Stimulated activated CD4-positive, alpha-beta T cell treated with anti-CD3 and anti-CD28 coated beads, Interleukin-4, amount 100 ng/mL, for 1 hour (primary cell): ENCODE measurements around the gene GALNT1.

Source experiments
- DNase-seq: peaks from one replicate; pipeline ENCODE4 v3.0.0-alpha.2; 2020

GALNT1 gene

DNA sequence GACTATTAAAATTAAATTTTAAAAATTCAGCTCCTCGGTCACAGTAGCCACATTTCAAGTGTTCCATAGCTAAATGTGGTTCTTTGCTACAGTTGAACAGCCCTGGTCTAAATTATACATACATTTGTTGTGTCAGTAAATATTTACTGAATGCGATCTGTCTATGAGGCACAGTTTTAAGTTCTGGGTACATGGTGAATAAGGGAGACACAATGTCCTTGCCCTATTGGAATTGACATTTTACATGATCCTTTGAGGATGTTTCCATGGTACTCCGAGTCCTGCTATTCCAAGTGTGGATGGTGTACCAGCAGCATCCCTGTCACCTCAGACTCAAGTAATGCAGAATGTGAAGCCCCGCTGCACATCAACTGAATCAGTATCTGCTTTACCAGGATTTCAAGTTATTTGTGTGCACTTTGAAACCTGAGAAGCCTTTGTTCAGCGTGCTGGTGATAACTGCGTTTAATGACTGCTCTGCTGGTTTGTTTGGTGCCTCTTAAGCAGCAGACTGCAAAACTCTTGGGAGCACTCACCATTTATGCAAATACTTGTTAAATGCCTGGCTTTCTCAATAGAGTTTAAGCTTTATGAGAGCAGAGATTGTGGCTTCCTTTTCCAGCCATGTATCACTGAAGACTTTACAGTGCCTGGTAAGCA lies 1.5 kb downstream of the GALNT1 start:
- DNase-seq, result no peak

DNA sequence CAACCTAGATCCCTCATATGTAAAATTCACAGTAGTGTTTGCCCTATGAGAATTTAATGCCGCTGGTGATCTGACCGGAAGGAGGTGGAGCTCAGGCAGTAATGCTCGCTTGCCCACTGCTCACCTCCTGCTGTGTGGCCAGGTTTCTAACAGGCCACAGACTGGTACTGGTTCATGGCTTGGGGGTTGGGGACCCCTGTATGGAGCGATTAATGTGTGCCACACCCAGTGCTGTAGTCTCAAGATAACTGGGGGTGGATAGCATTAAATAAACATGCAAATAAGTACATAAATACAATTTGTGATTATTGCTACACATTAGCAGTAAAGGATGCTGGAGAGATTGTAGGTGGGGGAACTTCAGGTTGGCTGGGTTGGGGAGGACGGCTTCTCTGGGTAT lies 3.2 kb downstream of the GALNT1 start:
- no peak for DNase-seq

DNA sequence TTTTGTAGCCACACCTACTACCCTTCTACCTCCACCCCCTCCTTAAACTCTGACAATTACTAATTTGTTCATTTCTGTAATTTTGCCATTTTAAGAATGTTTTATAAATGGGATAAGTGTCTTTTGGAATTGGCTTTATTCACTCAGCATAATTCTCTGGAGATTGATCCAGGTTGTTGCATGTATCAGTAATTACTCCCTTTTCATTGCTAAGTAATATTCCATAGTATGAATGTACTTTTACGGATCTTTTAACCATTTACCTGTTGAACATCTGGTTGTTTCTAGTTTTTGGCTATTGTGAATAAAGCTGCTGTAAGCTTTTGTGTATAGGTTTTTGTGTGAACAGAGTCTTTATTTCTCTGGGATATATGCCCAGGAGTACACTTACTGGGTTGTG lies 4.1 kb downstream of the GALNT1 start:
- DNase-seq, result no peak

DNA sequence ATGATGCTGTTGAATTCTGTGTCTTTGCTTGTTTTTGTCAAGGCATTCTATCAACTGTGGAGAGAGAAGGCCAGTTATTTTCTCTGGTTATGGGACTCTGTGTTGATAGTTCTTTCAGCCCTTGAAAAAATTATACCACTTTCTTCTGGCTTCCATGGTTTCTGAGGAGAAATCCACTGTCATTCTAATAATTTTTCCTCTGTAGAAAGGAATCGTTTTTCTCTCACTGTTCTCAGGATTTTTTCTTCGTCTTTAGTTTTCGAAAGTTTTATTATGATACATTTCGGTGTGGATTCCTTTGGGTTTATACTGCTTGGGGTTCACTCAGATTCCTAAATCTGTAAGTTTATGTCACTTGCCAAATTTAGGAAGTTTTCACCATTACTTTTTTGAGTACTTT lies 6.6 kb downstream of the GALNT1 start:
- no peak for DNase-seq

- DNase-seq, result no peak
These were observed 7.5 kb downstream of the GALNT1 start for GRCh38 chr18:35588995-35589394.

GRCh38 chr18:35589546-35589945 lies 8.0 kb downstream of the GALNT1 start:
- DNase-seq, result no peak

DNA sequence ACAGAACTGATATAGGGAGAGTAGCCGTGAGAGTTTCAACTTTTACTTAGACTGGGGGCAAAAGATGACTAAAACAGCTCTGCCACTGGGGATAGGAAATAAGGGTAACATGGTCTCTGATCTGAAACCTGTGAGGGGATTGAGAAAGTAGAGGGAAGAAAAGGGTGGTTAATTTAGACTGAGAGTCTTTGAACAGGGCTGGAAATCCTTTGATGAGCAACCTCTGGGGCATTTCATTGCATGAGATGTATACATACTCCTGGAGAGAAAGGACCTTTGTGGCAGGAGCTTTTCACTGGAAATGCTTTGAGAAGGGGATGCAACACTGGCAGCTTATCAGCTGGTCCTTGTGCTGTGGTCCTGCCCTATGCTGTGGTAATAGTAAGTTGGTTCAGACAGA lies 9.4 kb downstream of the GALNT1 start:
- no peak for DNase-seq

GRCh38 chr18:35592298-35592697 lies 10.8 kb downstream of the GALNT1 start:
- DNase-seq, result no peak

- no peak for DNase-seq
These were observed 12.3 kb downstream of the GALNT1 start for GRCh38 chr18:35593859-35594258.

DNA sequence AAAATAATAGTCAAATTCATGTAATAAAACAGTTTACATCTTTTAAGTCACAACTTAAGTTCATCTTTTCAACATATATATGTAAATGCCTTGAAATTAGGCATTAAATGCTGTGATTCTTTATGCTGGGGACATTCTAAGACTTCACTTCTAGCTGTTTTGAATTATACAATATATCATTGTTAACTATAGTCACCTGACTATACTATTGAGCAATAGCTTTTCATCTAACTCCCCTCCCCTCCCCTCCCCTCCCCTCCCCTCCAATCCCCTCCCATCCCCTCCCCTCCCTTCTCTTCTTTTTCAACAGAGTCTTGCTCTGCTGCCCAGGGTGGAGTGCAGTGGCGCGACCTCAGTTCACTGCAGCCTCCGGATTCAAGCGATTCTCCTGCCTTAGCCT lies 16.2 kb downstream of the GALNT1 start:
- DNase-seq, result no peak

DNA sequence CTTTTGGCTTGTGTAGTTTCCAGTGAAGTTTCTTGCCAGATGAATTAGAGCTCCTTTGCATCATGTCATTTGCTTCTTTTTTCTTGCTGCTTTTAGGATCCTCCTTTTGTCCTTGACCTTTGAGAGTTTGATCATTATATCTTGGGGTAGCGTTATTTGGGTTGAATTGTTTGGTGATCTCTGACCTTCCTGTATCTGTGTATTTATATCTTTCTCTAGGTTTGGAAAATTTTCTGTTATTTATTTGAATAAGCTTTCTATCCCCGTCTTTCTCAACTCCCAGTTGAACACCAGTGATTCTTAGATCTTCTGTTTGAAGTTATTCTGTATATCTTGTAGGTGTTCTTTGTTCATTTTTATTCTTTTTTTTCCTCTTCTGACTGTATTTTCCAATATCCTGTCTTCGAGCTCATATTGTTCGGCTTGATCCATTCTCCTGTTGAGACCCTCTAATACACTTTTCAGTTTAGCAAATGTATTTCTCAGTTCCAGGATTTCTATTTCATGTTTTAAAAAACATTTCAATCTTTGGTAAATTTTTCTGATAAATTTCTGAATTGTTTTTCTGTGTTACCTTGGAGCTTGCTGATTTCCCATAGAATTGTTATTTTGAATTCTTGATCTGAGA lies 20.8 kb downstream of the GALNT1 start:
- DNase-seq, result no peak

DNA sequence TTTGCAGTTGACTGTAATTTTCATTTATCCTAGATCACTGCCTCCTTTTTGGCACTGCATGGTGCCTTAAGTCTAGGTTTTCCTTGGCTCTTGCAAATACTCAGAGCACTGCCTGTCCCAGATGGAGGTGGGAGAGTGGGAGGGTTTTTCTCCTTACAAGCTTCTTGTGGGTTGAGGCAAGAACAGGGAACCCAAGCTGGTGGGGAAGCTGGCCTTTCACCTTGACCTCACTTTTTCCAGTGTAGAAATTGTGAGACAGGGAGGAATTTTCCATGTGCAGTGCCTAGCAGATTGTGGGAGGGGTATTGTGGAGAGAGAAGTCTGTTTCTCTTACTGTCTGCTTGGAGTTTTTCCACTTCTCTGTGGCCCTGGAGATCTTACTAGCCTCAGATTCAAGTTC lies 21.5 kb downstream of the GALNT1 start:
- no peak for DNase-seq

- no peak for DNase-seq
These were observed 22.0 kb downstream of the GALNT1 start for GRCh38 chr18:35603528-35603927.

DNA sequence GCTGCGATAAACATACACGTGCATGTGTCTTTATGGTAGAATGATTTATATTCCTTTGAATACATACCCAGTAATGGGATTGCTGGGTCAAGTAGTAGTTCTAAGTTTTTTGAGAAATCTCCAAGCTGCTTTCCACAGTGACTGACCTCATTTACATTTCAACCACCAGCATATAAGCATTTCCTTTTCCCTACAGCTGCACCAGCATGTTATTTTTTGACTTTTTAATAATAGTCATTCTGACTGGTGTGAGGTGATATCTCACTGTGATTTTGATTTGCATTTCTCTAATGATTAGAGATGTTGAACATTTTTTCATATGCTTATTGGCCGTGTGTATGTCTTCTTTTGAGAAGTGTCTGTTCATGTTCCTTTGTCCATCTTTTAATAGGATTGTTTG lies 22.8 kb downstream of the GALNT1 start:
- no peak for DNase-seq

DNA sequence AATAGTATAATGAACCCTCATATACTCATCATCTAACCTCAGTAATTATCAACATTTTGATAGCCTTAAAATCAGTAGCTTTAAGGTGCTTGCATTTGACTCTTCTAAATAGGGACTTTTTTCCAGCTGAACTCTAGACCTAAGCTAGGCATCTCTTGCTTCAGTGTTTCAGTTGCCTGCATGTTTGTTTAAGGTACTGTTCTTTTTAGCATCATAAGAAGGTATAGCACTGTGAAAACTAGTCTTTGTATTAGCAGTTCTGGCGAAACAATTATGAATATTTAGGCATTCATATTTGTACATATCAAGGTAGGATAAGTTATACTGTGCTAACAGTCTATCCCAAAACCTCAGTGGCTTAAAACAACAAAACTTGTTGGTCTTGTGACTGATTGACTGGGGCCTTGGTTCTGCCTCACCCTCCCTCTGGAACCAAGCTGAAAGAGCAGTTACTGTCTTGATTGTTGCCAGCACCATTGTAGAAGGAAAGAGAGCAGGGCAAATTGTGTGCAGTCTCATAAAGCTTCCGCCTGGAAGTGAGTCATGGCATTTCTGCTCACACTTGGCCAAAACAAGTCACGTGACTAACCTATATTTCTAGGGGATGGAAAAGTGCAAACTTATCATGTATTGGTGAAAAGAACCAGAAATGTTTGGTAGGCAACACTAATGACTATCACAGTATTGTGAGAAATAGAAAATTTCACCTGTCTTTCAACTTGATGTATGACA lies 24.3 kb downstream of the GALNT1 start:
- no peak for DNase-seq

DNA sequence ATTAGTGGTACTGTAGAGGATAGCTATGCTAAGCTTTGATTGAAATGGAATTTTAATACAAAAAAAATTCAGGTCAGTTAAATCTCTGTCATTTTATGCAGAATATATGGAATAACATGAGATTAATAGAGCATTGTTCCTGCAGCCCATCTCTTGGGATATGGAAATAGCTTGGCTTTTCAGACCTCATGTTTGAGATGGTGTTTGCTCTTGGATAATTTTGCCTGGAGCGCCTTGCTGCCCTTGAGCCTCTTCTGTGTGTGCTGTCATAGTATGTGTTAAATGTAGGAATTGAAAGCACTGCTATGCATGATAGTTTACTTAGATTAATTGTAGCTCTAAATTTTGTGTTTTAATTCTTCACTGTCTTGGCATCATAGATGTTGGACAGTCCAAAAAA lies 27.7 kb downstream of the GALNT1 start:
- DNase-seq, result no peak

- DNase-seq, result no peak
These were observed 28.5 kb downstream of the GALNT1 start for GRCh38 chr18:35610089-35610488.

DNA sequence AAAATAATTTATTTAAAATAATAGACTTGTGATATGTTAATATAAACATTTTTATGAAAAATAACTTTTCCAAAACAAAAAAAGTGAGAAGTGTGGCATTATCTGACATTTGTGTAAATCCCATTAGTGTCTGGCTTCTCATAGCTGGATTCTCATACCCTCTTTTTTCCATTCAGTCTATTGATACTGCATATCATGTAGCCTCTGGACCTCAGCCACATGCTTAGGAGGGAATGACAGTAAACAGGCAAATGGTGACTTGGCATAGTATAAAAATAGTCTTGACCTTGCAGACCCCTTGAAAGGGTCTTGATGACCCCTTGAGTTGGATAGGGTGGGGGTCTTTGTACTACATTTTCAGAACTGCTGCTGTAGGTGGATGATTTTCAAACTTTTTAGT lies 29.2 kb downstream of the GALNT1 start:
- DNase-seq, result no peak

GRCh38 chr18:35611518-35611917 lies 30.0 kb downstream of the GALNT1 start:
- no peak for DNase-seq

DNA sequence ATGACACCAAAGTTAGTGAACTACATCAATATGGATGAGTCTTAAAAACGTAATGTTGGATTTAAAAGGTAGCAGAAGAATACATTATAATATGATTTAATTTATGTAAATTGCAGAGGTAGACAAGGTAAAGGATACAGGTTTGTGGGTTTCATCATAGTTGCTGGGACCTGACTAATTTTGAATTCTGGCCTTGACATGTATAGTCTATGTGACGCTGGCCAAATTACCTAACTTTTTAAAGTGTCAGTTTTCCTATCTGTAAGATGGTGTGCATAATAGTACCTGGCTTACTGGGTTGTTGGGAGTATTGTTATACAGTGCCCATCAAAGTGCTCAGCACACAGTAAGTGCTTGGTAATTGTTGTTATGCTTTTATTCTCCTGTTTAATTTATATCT lies 34.5 kb downstream of the GALNT1 start:
- no peak for DNase-seq

DNA sequence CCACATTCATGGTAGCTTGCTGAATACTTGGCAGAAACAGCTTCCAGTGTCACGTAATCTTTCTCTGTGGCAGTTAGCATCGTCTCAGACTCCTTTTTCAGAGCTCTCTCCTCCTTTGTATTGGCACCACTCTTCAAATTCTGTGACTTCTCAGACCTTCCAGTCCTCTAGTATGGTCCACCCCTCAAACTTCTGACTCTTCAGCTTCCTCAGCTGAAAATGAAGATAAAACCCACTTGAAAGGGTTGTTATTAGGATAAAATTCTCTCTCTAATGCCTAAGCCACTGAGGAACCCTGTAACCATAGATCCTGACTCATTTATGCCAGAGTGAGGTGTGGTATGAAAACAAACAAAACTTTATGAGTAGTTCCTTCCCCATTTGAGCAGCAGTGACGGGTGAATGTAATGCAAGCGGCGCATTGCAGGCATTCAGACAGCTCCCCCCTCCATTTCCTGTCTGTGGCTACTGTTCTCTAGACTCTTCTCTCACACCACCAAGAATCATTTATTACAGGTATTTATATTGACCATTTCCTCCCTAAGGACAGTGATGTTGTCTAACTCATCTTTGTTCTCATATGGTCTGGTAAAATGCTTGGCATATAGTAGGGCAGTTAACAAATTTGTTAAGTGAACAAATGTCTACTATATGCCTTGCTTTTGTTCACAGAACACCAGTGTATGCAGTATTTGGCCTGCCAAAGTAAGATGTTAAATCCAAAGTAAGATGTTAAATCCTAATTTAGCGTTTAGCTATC lies 35.3 kb downstream of the GALNT1 start:
- peak; percentile 56 for DNase-seq

- DNase-seq, result no peak
These were observed 36.3 kb downstream of the GALNT1 start for GRCh38 chr18:35617865-35618264.

DNA sequence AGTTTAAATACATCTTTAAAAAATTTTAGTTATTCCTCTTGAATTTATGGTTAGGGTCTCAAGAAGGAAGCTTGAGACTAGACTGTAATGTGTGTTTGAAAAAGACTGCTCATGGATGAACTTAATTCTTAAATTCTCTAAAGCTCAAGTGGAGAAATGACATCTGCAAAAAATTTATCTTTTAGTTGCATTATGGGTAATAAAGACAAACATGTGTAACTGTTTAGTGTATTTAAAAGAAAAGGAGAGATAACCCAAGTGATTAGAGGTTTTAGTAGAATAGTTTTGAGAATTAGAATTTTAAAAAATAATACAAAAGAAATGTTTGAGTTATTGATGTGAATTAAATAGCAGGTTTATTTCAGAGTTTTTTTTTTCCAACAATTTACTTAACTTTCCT lies 36.7 kb downstream of the GALNT1 start:
- DNase-seq, result no peak

GRCh38 chr18:35618696-35619095 lies 37.2 kb downstream of the GALNT1 start:
- DNase-seq, result no peak
